OCI-LY3 (cell line): ENCODE data around the gene CARD19.

ENCODE experiments used
- H2AFZ ChIP-seq: fragments of 200-600, 300-600 bp; shearing (Covaris generic); 2 replicates; pipeline ENCODE4 v1.6.0; 2014; ENCODE audit warnings: antibody characterized with exemption, low read depth, low read length
- H3K27ac ChIP-seq: fragments of 200-600, 300-600 bp; sonication (generic); 2 replicates; pipeline ENCODE4 v1.5.1; 2014; ENCODE audit warnings: mild to moderate bottlenecking, low read length, moderate library complexity, mixed read lengths
- H3K27me3 ChIP-seq: fragments of 200-600, 300-600 bp; sonication (generic); 2 replicates; pipeline ENCODE4 v1.6.1; 2014; ENCODE audit warnings: low read depth, low read length, mixed read lengths
- H3K36me3 ChIP-seq: fragments of 200-600, 300-600 bp; sonication (generic); replicated peaks from 2 replicates; pipeline ENCODE3; 2014; ENCODE audit warnings: low read depth, low read length, mixed read lengths
- H3K4me1 ChIP-seq: fragments of 300-600, 200-600 bp; sonication (generic); 2 replicates; pipeline ENCODE4 v1.6.1; 2014; ENCODE audit warnings: low read length, mixed read lengths
- H3K4me2 ChIP-seq: fragments of 200-600, 300-600 bp; sonication (generic); 2 replicates; pipeline ENCODE4 v1.6.1; 2014; ENCODE audit warnings: low read length, mixed read lengths
- H3K4me3 ChIP-seq: fragments of 300-600, 200-600 bp; sonication (generic); 2 replicates; pipeline ENCODE4 v1.5.1; 2014; ENCODE audit warnings: antibody characterized with exemption, mild to moderate bottlenecking, low read length, moderate library complexity
- H3K79me2 ChIP-seq: fragments of 300-600, 200-600 bp; shearing (Covaris generic); 2 replicates; pipeline ENCODE4 v1.6.1; 2014; ENCODE audit warnings: mild to moderate bottlenecking, low read length, mixed read lengths
- H3K9ac ChIP-seq: fragments of 300-600, 200-600 bp; shearing (Covaris generic); 2 replicates; pipeline ENCODE4 v1.6.0; 2014; ENCODE audit warnings: mild to moderate bottlenecking, low read length, moderate library complexity
- H3K9me3 ChIP-seq: fragments of 200-600, 300-600 bp; shearing (Covaris generic); 2 replicates; pipeline ENCODE4 v1.6.1; 2014; ENCODE audit warnings: low read length, mixed read lengths; ENCODE audit not compliant: insufficient read depth
- H4K20me1 ChIP-seq: fragments of 200-600, 300-600 bp; sonication (generic); 2 replicates; pipeline ENCODE4 v1.6.1; 2016; ENCODE audit warnings: low read length, mixed read lengths; ENCODE audit not compliant: insufficient read depth
- EZH2phosphoT487 ChIP-seq: fragments of 200-600 bp; shearing (Covaris generic); IDR thresholded peaks from 2 replicates; pipeline ENCODE4 v1.6.1; 2018; ENCODE audit warnings: antibody characterized with exemption, mixed run types, low read depth
- TF ChIP-seq, protein P1 (sequence below): fragments of 200-600, 300-600 bp; sonication (generic); IDR thresholded peaks from 2 replicates; pipeline ENCODE4 v1.5.1; 2014; ENCODE audit warnings: antibody characterized with exemption, low read length, low read depth

CARD19 gene

DNA sequence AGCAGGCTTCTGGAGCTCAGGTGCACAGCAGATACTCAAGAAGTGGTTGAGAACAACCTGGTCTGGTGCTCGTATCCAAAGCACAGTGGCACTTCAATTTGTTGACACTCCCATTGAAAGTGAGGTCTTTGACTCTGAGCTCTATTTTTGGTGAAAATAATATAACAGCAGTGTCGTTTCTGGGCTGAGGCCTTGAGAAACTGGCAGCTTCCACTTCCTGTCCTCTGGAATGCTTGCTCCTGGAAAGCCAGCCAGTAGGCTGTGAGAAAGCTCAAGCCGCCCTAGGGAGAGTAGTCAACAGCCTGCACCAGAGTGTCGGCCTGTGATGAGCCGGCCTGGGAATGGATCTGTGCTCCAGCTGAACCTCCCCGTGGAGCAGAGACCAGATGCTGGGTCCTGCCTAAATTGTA lies 44.3 kb upstream of the CARD19 start:
- no peak overlapping the region for H3K4me3 ChIP-seq
- TF ChIP-seq, protein P1, sequence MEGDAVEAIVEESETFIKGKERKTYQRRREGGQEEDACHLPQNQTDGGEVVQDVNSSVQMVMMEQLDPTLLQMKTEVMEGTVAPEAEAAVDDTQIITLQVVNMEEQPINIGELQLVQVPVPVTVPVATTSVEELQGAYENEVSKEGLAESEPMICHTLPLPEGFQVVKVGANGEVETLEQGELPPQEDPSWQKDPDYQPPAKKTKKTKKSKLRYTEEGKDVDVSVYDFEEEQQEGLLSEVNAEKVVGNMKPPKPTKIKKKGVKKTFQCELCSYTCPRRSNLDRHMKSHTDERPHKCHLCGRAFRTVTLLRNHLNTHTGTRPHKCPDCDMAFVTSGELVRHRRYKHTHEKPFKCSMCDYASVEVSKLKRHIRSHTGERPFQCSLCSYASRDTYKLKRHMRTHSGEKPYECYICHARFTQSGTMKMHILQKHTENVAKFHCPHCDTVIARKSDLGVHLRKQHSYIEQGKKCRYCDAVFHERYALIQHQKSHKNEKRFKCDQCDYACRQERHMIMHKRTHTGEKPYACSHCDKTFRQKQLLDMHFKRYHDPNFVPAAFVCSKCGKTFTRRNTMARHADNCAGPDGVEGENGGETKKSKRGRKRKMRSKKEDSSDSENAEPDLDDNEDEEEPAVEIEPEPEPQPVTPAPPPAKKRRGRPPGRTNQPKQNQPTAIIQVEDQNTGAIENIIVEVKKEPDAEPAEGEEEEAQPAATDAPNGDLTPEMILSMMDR: no peak
- no peak for TF ChIP-seq EZH2phosphoT487
- no peaks in the 10 kb centered on the region for H3K36me3 ChIP-seq
- H3K9ac ChIP-seq: no peak overlapping the region
- H3K27ac ChIP-seq: no peak overlapping the region
- H2AFZ ChIP-seq: no peak overlapping the region
- H3K27me3 ChIP-seq: no peaks in the 10 kb centered on the region
- H3K4me1 ChIP-seq: no peaks in the 10 kb centered on the region
- H3K79me2 ChIP-seq: no peaks in the 10 kb centered on the region
- no peaks in the 10 kb centered on the region for H3K9me3 ChIP-seq
- no peaks in the 10 kb centered on the region for H4K20me1 ChIP-seq
- H3K4me2 ChIP-seq: no peak overlapping the region

DNA sequence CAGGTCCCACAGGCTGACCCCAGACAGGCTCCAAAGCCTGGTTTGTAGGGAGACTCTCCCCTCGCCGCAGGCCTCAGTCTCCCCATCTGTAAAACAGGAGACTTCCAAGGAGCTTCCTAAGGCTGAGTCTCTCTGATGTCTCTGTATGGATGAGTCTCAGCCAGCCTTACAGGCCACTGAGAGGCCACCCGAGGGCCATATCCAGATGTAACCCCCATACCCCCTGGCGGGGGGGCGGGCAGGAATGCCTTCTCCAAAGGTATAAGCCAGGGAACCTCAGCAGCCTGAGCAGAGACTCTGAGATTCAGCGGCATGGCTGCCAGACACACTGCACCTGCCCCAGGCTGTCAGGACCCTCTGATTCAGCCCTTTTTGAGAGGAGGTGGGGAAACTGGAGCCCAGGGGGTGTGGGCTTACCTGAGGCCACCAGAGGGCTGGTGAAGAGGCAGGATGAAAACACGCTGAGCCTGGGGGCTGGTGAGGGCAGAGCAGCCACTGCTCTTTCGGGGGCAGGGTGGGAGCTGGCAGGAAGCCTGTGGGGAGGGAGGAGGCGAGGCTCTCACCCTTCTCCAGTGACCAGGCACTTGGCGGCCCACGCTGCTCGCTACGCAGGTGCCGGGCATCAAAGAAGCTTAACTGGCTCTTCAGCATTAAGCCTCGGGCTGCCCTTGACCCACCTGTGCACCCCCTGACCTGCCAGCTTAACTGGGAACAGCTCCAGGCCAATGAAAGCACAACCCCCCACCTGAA lies 43.1 kb upstream of the CARD19 start:
- Histone ChIP-seq H3K79me2 (no peaks in the 10 kb centered on the region), H3K9ac (no peak overlapping the region), H3K27ac (no peak overlapping the region), H3K4me3 (no peak overlapping the region), H2AFZ (no peak overlapping the region), H3K27me3 (no peaks in the 10 kb centered on the region), H4K20me1 (no peaks in the 10 kb centered on the region), H3K4me2 (no peak overlapping the region), H3K36me3 (no peaks in the 10 kb centered on the region), H3K9me3 (no peaks in the 10 kb centered on the region), H3K4me1 (peaks cover under 1% of the 10 kb centered on the region; the same call in 1 of the 2 replicates)
- TF ChIP-seq, protein P1: no peak

DNA sequence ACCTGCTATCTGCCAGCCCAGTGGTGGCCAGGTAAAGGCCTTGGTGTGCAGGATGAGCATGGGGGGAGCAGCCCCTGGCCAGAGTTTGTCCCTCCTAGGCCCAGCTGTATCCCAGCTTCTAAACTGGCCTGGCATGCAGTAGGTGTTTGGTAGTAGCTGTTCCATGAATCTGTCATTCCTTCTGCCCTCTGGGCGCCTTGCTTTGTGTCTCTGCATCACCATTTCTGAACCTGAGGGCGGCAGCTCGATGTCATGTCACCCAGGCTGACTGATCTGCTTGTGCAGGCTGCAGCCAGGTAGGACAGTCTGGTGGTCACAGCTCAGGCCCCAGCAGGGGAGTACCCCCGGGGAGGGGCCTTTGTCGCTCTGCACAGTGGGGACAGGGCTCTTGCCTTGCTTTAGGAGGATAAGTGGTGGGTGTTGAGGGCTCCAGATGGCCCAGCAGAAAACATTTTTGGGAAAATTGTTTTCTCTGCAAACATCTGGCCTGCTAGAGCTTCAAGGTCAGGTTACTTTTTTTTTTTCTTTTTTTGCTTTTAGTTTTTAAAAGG lies 42.2 kb upstream of the CARD19 start:
- no peak overlapping the region for H3K9ac ChIP-seq
- H3K4me2 ChIP-seq: no peak overlapping the region
- no peak overlapping the region for H3K4me3 ChIP-seq
- no peak overlapping the region for H3K27ac ChIP-seq
- TF ChIP-seq, protein P1: no peak
- TF ChIP-seq EZH2phosphoT487: no peak
- H3K9me3 ChIP-seq: no peaks in the 10 kb centered on the region
- no peak overlapping the region for H2AFZ ChIP-seq
- no peaks in the 10 kb centered on the region for H3K36me3 ChIP-seq
- peaks cover 5% of the 10 kb centered on the region for H3K4me1 ChIP-seq
- H3K79me2 ChIP-seq: no peaks in the 10 kb centered on the region
- no peaks in the 10 kb centered on the region for H4K20me1 ChIP-seq
- no peaks in the 10 kb centered on the region for H3K27me3 ChIP-seq

DNA sequence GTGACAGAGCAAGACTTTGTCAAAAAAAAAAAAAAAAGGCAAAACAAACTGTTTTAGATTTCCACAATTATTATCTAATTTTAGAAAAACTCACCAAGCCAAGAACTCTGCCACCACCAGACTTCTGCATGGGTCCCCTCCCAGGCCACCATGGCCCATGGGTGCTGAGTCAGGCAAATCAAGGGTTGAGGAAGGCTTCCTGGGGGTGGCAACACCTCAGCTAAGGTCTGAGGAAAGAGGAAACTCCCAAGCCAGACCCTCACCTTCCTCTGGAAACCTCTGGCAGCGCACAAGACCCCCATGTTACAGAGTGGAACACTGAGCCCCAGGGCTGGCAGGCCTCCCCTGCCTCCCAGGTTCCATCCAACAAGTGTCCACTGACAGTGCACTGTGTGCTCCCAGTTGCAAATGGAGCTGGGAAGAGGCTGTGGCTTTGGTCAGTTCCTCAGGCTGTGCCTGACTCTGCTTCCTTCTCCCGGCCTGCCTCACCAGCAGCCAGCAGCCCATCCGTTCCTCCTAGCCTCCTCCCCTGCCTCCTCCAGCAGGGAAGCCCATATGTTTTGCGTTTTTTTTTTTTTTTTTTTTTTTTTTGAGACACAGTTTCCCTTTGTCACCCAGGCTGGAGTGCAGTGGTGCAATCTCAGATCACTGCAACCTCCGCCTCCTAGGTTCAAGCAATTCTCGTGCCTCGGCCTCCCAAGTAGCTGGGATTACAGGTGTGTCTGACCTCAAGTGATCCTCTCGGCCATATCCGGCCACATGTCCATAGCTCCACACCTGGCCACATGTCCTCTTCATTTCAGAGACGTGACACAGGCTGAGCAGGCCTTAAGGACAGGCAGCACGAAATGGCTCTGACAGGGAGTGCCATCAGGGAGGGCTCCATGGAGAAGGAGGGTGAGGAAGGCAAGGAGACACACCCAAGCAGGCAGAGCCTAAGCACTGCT lies 41.0 kb upstream of the CARD19 start:
- Histone ChIP-seq H3K4me1 (peaks cover 11% of the 10 kb centered on the region), H3K79me2 (peaks cover 2% of the 10 kb centered on the region), H3K9ac (no peak overlapping the region), H3K4me3 (no peak overlapping the region), H3K9me3 (no peaks in the 10 kb centered on the region), H3K27ac (no peak overlapping the region), H3K4me2 (no peak overlapping the region), H4K20me1 (no peaks in the 10 kb centered on the region), H2AFZ (no peak overlapping the region), H3K36me3 (no peaks in the 10 kb centered on the region), H3K27me3 (no peaks in the 10 kb centered on the region)
- no peak for TF ChIP-seq EZH2phosphoT487
- TF ChIP-seq, protein P1: no peak
